ENCODE results near the gene FLRT2.

GRCh38 chr14:85577543-85578114 lies 47.7 kb downstream of the FLRT2 start:
- TF ChIP-seq CTCF (IDR thresholded peaks at IDR 0.05) (no peak), POLR2A (IDR thresholded peaks at IDR 0.05) (no peak)
